GM12864 (cell line): Measurements from ENCODE around the gene MASP1.

ENCODE experiments used
- DNase-seq: peaks from one replicate; pipeline ENCODE4 v3.0.0-alpha.2; 2011; ENCODE audit warnings: low read depth
- H3K4me3 ChIP-seq: 2 replicates; pipeline ENCODE4 v1.5.1; 2011; ENCODE audit warnings: mild to moderate bottlenecking, low read depth, low read length, control low read depth
- TF ChIP-seq, protein P1 (sequence below): IDR thresholded peaks from 2 replicates; pipeline ENCODE4 v1.5.1; 2011; ENCODE audit warnings: low read depth, mild to moderate bottlenecking, moderate library complexity, low read length, control low read depth, inconsistent platforms; ENCODE audit errors: missing control alignments

The MASP1 gene

DNA sequence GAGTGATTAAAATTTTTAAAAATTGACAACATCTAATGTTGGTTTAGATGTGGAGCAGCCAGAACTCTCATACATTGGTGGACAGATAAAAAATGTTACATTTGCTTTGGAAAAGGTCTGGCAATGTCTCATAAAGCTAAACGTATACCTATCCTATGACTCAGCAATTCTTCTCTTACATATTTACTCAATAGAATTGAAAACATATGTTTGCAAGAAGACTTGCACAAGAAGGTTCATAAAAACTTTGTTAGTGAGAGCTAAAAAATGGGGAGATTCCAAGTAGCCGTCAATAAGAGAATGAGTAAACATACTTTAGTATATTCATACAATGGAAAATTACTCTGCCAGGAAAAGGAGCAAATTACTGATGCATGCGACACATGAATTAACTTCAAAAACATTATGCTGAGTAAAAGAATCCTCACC, 30.0 kb downstream of the MASP1 start:
- H3K4me3 ChIP-seq, result no peak overlapping the region
- TF ChIP-seq, protein P1, sequence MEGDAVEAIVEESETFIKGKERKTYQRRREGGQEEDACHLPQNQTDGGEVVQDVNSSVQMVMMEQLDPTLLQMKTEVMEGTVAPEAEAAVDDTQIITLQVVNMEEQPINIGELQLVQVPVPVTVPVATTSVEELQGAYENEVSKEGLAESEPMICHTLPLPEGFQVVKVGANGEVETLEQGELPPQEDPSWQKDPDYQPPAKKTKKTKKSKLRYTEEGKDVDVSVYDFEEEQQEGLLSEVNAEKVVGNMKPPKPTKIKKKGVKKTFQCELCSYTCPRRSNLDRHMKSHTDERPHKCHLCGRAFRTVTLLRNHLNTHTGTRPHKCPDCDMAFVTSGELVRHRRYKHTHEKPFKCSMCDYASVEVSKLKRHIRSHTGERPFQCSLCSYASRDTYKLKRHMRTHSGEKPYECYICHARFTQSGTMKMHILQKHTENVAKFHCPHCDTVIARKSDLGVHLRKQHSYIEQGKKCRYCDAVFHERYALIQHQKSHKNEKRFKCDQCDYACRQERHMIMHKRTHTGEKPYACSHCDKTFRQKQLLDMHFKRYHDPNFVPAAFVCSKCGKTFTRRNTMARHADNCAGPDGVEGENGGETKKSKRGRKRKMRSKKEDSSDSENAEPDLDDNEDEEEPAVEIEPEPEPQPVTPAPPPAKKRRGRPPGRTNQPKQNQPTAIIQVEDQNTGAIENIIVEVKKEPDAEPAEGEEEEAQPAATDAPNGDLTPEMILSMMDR, result no peak
- no peak for DNase-seq

DNA sequence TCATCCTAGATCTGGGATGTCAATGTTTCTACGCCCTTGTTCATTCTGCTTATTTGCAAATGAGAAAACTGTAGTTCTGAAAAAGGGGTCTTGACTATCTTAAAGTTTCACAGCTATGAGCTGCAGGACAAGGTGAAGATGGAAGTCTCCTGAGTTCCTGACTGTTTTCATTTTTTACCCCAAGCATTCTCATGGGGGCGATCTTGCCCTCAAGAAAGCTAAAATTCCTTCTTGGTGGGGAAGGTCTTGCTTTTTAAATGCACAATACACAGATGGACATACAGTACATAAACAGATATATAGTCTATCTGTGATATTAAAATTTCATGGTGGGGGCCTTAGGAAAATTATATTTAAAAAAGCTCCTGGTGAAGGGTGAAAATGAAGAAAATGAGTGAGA, 32.4 kb downstream of the MASP1 start:
- TF ChIP-seq, protein P1, result no peak
- no peak for DNase-seq
- no peak overlapping the region for H3K4me3 ChIP-seq

DNA sequence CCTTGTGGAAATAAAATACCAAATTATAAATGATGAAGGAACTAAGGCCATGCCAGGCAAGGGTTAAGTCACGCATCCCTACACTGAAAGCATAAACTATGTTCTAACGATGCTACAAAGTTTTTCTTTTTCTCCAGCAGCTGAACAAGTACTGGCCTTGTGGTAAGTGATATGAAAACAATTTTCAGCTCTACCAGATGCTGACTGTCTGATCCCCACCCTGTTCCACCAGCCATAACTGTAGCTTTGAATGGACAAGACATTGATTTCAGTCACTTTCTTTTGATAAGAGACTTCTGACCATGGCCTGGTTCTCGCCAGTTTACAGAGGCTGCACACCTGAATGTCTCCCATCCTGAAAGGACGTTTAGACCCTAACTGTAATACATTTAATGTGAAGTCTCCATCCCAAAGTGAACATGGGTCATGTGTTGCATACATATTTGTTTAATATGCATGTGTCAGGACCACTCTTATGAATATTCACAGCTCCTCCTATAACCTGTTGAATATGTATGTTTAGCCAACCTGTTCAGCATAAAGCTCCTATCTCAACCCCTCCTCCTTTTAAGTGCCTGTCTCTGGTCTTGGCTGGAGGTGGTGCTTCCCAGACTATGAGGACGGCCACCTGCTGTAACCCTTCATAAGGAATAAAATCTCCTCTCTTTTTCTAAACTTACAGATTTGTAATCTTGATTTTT, 33.4 kb downstream of the MASP1 start:
- H3K4me3 ChIP-seq, result no peak overlapping the region
- TF ChIP-seq, protein P1, result no peak
- DNase-seq, result no peak

DNA sequence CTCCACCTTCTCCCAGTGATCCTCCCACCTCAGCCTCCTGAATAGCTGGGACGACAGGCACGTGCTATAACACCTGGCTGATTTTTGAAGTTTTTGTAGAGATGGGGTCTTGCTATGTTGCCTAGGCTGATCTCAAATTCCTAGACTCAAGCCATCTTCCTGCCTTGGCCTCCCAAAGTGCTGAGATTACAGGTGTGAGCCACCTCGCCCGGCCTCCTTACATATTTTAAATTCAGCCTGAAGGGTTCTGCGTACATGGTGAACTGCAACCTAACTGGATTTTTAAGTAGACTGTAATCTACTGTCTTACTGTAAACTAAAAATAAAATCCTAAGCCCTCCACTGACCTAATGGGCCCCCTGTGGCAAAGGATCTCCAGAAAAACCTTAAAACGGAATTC, 34.1 kb downstream of the MASP1 start:
- TF ChIP-seq, protein P1, result no peak
- DNase-seq, result no peak

DNA sequence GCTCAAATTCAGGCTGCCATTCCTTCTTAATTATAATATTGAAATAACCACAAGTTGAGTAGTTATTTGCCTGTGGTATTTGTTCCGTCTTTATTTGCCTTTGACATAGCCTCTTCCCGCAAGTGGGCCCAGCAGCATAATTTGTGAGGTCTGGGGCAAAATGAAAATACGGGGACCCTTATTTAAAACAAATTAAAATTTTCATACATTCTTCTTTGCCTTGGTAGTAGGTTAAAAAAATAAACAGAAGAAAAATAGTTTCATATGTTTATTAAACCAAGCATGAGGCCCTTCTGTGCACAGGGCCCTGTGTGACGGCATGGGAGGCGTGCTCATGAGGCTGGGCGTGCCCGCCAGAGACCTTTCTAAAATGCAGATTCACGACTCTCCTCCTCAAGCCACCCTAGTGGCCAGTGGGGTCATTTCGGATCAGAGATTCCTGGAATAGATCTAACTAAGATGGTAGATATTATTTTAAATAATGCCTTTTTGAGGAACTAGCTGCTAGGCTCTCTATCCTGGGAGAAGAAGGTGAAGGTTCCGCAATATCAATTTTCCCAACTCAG, 35.4 kb downstream of the MASP1 start:
- DNase-seq, result no peak
- no peak overlapping the region for H3K4me3 ChIP-seq
- TF ChIP-seq, protein P1, result peak; percentile 2

More for the DNA sequence above, 34.1 kb downstream of the MASP1 start:
- H3K4me3 ChIP-seq, result no peak overlapping the region

DNA sequence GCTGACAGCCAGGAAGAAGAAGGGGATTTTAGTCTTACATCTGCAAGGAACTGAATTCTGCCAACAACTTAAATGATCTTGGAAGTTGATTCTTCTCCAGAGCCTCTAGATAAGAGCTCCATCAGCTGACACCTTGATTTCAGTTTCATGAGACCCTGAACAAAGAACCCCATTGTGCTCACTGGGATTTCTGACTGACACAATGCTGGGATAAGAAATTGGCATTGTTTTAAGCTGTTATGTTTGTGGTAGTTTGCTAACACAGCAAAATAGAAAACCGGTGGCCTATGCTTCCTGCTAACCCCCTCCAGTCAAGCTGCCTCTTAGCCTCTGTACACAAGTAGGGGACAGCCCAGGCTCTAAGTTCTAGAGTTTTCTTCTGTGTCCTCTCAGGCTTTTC, 36.2 kb downstream of the MASP1 start:
- TF ChIP-seq, protein P1, result no peak

DNA sequence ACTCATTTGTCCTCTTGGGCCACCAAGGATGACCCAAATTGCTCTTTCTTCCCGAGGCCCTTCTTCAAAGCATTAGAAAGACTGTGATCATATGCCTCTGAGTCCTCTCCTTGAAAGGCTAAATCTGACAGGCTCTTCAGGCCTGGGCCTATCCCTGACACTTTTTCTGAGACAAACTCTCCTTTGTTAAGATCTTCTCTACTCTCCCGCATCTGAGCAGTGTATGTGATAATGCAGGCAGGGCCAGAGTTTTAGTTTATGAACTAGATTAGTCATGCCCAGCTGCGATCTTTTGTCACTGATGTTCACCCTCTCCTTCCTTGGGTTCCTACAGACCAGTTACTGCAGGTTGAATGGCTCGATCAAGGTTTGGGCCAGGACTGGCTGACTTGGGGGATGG, 39.2 kb downstream of the MASP1 start:
- no peak overlapping the region for H3K4me3 ChIP-seq
- DNase-seq, result no peak
- TF ChIP-seq, protein P1, result no peak

More for the DNA sequence above, 36.2 kb downstream of the MASP1 start:
- H3K4me3 ChIP-seq, result no peak overlapping the region
- DNase-seq, result no peak
